NCI-H1436 (cell line): ENCODE measurements around the gene RNF19B.

Source experiments
- DNase-seq: peaks from one replicate; lab custom pipeline; 2025; lab: John Stamatoyannopoulos, UW

RNF19B gene

GRCh38 chr1:32886828-32887414 lies 77.7 kb downstream of the RNF19B start:
- DNase-seq, result no peak
